ENCODE data around the gene SRD5A1.

Gene SRD5A1

GRCh38 chr5:6676702-6677101 lies 43.5 kb downstream of the SRD5A1 start:
- TF ChIP-seq CTCF (IDR thresholded peaks at IDR 0.05; ENCODE audit: low read depth, low read length, missing control alignments): no peak
- DNase-seq (ENCODE audit: low read depth): no peak
- H3K4me3 ChIP-seq (ENCODE audit: low read depth, low read length): no peak overlapping the region

GRCh38 chr5:6678385-6678784 lies 45.1 kb downstream of the SRD5A1 start:
- TF ChIP-seq CTCF (IDR thresholded peaks at IDR 0.05; ENCODE audit: low read depth, low read length, missing control alignments): no peak
- H3K4me3 ChIP-seq (ENCODE audit: low read depth, low read length): no peak overlapping the region
- no peak for DNase-seq (ENCODE audit: low read depth)

- no peak for DNase-seq (ENCODE audit: low read depth)
- TF ChIP-seq CTCF (IDR thresholded peaks at IDR 0.05; ENCODE audit: low read depth, low read length, missing control alignments): no peak
- no peak overlapping the region for H3K4me3 ChIP-seq (ENCODE audit: low read depth, low read length)
Measured at GRCh38 chr5:6680922-6681321, 47.7 kb downstream of the SRD5A1 start.

GRCh38 chr5:6681682-6682081 lies 48.4 kb downstream of the SRD5A1 start:
- H3K4me3 ChIP-seq (ENCODE audit: low read depth, low read length): no peak overlapping the region
- DNase-seq (ENCODE audit: low read depth): no peak
- TF ChIP-seq CTCF (IDR thresholded peaks at IDR 0.05; ENCODE audit: low read depth, low read length, missing control alignments): no peak

- H3K4me3 ChIP-seq (ENCODE audit: low read depth, low read length): no peak overlapping the region
- no peak for DNase-seq (ENCODE audit: low read depth)
- TF ChIP-seq CTCF (IDR thresholded peaks at IDR 0.05; ENCODE audit: low read depth, low read length, missing control alignments): no peak
Measured at GRCh38 chr5:6682239-6682638, 49.0 kb downstream of the SRD5A1 start.

GRCh38 chr5:6683241-6683640 lies 50.0 kb downstream of the SRD5A1 start:
- DNase-seq (ENCODE audit: low read depth): no peak
- TF ChIP-seq CTCF (IDR thresholded peaks at IDR 0.05; ENCODE audit: low read depth, low read length, missing control alignments): no peak
- no peak overlapping the region for H3K4me3 ChIP-seq (ENCODE audit: low read depth, low read length)

GRCh38 chr5:6684075-6684474 lies 50.8 kb downstream of the SRD5A1 start:
- no peak for TF ChIP-seq CTCF (IDR thresholded peaks at IDR 0.05; ENCODE audit: low read depth, low read length, missing control alignments)
- no peak overlapping the region for H3K4me3 ChIP-seq (ENCODE audit: low read depth, low read length)
- no peak for DNase-seq (ENCODE audit: low read depth)
